PC-3 (cell line): Measurements from ENCODE around the gene NEFH.

ENCODE experiments used
- EZH2phosphoT487 ChIP-seq: fragments of 300-600 bp; sonication (generic); IDR thresholded peaks from 2 replicates; pipeline ENCODE4 v1.6.1; 2018; ENCODE audit warnings: mild to moderate bottlenecking, antibody characterized with exemption, low read length, borderline replicate concordance
- TF ChIP-seq, protein P1 (sequence below): fragments of 300-600 bp; sonication (generic); conservative IDR thresholded peaks from 2 replicates; pipeline ENCODE4 v1.5.1; 2017; ENCODE audit warnings: antibody characterized with exemption, low read depth, mild to moderate bottlenecking, low read length

- TF ChIP-seq, protein P1, sequence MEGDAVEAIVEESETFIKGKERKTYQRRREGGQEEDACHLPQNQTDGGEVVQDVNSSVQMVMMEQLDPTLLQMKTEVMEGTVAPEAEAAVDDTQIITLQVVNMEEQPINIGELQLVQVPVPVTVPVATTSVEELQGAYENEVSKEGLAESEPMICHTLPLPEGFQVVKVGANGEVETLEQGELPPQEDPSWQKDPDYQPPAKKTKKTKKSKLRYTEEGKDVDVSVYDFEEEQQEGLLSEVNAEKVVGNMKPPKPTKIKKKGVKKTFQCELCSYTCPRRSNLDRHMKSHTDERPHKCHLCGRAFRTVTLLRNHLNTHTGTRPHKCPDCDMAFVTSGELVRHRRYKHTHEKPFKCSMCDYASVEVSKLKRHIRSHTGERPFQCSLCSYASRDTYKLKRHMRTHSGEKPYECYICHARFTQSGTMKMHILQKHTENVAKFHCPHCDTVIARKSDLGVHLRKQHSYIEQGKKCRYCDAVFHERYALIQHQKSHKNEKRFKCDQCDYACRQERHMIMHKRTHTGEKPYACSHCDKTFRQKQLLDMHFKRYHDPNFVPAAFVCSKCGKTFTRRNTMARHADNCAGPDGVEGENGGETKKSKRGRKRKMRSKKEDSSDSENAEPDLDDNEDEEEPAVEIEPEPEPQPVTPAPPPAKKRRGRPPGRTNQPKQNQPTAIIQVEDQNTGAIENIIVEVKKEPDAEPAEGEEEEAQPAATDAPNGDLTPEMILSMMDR: no peak
- TF ChIP-seq EZH2phosphoT487: no peak
Observed at GRCh38 chr22:29528144-29528543, 48.1 kb downstream of the NEFH start.
